Fibroblast of pulmonary artery (primary cell): Measurements from ENCODE around the gene UQCR11.

Experiments
- DNase-seq: peaks from one replicate; pipeline ENCODE4 v3.0.0-alpha.2; 2010; ENCODE audit warnings: low read depth
- H3K4me3 ChIP-seq: replicated peaks from 2 replicates; pipeline ENCODE4 v1.5.1; 2011; ENCODE audit warnings: low read depth, mild to moderate bottlenecking, control low read depth, low read length, moderate library complexity
- CTCF ChIP-seq: IDR thresholded peaks from 2 replicates; pipeline ENCODE4 v1.5.1; 2011; ENCODE audit warnings: mild to moderate bottlenecking, control low read depth, low read length, inconsistent platforms; ENCODE audit errors: missing control alignments

Gene UQCR11

GRCh38 chr19:1599460-1599846 is 5.8 kb downstream of the UQCR11 start:
- TF ChIP-seq CTCF: no peak
- no peak for DNase-seq

GRCh38 chr19:1598777-1599459 is 6.3 kb downstream of the UQCR11 start:
- no peak overlapping the region for H3K4me3 ChIP-seq
- no peak for DNase-seq
- no peak for TF ChIP-seq CTCF

More at GRCh38 chr19:1599460-1599846, 5.8 kb downstream of the UQCR11 start:
- H3K4me3 ChIP-seq: no peak overlapping the region

GRCh38 chr19:1593501-1593772 is 11.8 kb downstream of the UQCR11 start:
- H3K4me3 ChIP-seq: peak overlapping the region; percentile 75
- no peak for TF ChIP-seq CTCF
- DNase-seq: no peak

- no peak for TF ChIP-seq CTCF
- peak within 1 kb of the TSS; percentile 90 for H3K4me3 ChIP-seq
These were observed 12.3 kb downstream of the UQCR11 start, which contains the start of gene MBD3 for GRCh38 chr19:1592755-1593500. MBD3 (minus strand) TSS chr19:1592865; CDS start chr19:1592631, 234 bp downstream.

GRCh38 chr19:1592024-1592754 is 13.1 kb downstream of the UQCR11 start:
- TF ChIP-seq CTCF: no peak
- H3K4me3 ChIP-seq: peak overlapping the region; percentile 90
- DNase-seq: peak; percentile 92

More at GRCh38 chr19:1592755-1593500, 12.3 kb downstream of the UQCR11 start, which contains the start of gene MBD3:
- DNase-seq: peak; percentile 95

GRCh38 chr19:1591421-1592023 is 13.7 kb downstream of the UQCR11 start:
- no peak for TF ChIP-seq CTCF
- H3K4me3 ChIP-seq: peak overlapping the region; percentile 90
- peak; percentile 7 for DNase-seq
